KMS-11 (cell line): ENCODE measurements around the gene ATF4.

ENCODE experiments used
- H2AFZ ChIP-seq: fragments of 200-600 bp; sonication (generic); 2 replicates; pipeline ENCODE4 v1.6.1; 2016; ENCODE audit warnings: antibody characterized with exemption, mixed run types, low read depth
- H3K27ac ChIP-seq: fragments of 200-600 bp; sonication (generic); 2 replicates; pipeline ENCODE4 v1.6.1; 2016; ENCODE audit warnings: mild to moderate bottlenecking, mixed run types
- H3K27me3 ChIP-seq: fragments of 200-600 bp; sonication (generic); 2 replicates; pipeline ENCODE4 v1.6.1; 2017; ENCODE audit warnings: mild to moderate bottlenecking, low read depth, mixed run types, moderate library complexity; ENCODE audit not compliant: insufficient read depth
- H3K36me3 ChIP-seq: fragments of 200-600 bp; sonication (generic); 2 replicates; pipeline ENCODE4 v1.6.1; 2017; ENCODE audit warnings: mild to moderate bottlenecking, mixed run types; ENCODE audit not compliant: insufficient read depth
- H3K4me1 ChIP-seq: fragments of 200-600 bp; sonication (generic); 2 replicates; pipeline ENCODE4 v1.6.1; 2016; ENCODE audit warnings: mild to moderate bottlenecking, low read depth, mixed run types; ENCODE audit not compliant: poor library complexity, severe bottlenecking
- H3K4me2 ChIP-seq: fragments of 200-600 bp; sonication (generic); 2 replicates; pipeline ENCODE4 v1.7.0; 2016; ENCODE audit warnings: mild to moderate bottlenecking, mixed run types
- H3K4me3 ChIP-seq: fragments of 200-600 bp; sonication (generic); IDR thresholded peaks from 2 replicates; pipeline ENCODE4 v1.6.1; 2017; ENCODE audit warnings: low read depth, low read length, mixed read lengths; ENCODE audit not compliant: insufficient read depth
- H3K79me2 ChIP-seq: fragments of 200-600 bp; sonication (generic); 2 replicates; pipeline ENCODE4 v1.6.1; 2016; ENCODE audit warnings: low read depth, mixed run types; ENCODE audit not compliant: insufficient read depth
- H3K9ac ChIP-seq: fragments of 200-600 bp; sonication (generic); 2 replicates; pipeline ENCODE4 v1.6.1; 2016; ENCODE audit warnings: mild to moderate bottlenecking, mixed run types
- H4K20me1 ChIP-seq: fragments of 200-600 bp; sonication (generic); 2 replicates; pipeline ENCODE4 v1.6.1; 2016; ENCODE audit warnings: mild to moderate bottlenecking, mixed run types; ENCODE audit not compliant: insufficient read depth
- TF ChIP-seq, protein P1 (sequence below): fragments of 200-600 bp; sonication (generic); conservative IDR thresholded peaks from 2 replicates; pipeline ENCODE4 v1.6.1; 2017; ENCODE audit warnings: low read depth, mild to moderate bottlenecking, antibody characterized with exemption, low read length, moderate library complexity, mixed read lengths

Gene ATF4

GRCh38 chr22:39536711-39537110 is 16.3 kb downstream of the ATF4 start:
- Histone ChIP-seq H3K4me2 (no peak overlapping the region), H3K79me2 (peaks cover 6% of the 10 kb centered on the region; the same call in 1 of the 2 replicates), H4K20me1 (no peaks in the 10 kb centered on the region), H3K4me1 (peaks cover under 1% of the 10 kb centered on the region), H3K9ac (no peak overlapping the region), H3K4me3 (no peak overlapping the region), H3K36me3 (no peaks in the 10 kb centered on the region), H2AFZ (no peak overlapping the region), H3K27me3 (peaks cover 20% of the 10 kb centered on the region; the same call in 1 of the 2 replicates), H3K27ac (no peak overlapping the region)
- TF ChIP-seq, protein P1, sequence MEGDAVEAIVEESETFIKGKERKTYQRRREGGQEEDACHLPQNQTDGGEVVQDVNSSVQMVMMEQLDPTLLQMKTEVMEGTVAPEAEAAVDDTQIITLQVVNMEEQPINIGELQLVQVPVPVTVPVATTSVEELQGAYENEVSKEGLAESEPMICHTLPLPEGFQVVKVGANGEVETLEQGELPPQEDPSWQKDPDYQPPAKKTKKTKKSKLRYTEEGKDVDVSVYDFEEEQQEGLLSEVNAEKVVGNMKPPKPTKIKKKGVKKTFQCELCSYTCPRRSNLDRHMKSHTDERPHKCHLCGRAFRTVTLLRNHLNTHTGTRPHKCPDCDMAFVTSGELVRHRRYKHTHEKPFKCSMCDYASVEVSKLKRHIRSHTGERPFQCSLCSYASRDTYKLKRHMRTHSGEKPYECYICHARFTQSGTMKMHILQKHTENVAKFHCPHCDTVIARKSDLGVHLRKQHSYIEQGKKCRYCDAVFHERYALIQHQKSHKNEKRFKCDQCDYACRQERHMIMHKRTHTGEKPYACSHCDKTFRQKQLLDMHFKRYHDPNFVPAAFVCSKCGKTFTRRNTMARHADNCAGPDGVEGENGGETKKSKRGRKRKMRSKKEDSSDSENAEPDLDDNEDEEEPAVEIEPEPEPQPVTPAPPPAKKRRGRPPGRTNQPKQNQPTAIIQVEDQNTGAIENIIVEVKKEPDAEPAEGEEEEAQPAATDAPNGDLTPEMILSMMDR, result no peak

- H3K4me3 ChIP-seq, result no peak overlapping the region
- H4K20me1 ChIP-seq, result no peaks in the 10 kb centered on the region
- H3K4me1 ChIP-seq, result no peaks in the 10 kb centered on the region
- H3K4me2 ChIP-seq, result no peak overlapping the region
- H2AFZ ChIP-seq, result no peak overlapping the region
- H3K36me3 ChIP-seq, result no peaks in the 10 kb centered on the region
- H3K79me2 ChIP-seq, result no peaks in the 10 kb centered on the region
- H3K27me3 ChIP-seq, result peaks cover 30% of the 10 kb centered on the region; the same call in 1 of the 2 replicates
- H3K9ac ChIP-seq, result no peak overlapping the region
- TF ChIP-seq, protein P1, result no peak
- no peak overlapping the region for H3K27ac ChIP-seq
Observed at GRCh38 chr22:39537975-39538374, 17.6 kb downstream of the ATF4 start.

DNA sequence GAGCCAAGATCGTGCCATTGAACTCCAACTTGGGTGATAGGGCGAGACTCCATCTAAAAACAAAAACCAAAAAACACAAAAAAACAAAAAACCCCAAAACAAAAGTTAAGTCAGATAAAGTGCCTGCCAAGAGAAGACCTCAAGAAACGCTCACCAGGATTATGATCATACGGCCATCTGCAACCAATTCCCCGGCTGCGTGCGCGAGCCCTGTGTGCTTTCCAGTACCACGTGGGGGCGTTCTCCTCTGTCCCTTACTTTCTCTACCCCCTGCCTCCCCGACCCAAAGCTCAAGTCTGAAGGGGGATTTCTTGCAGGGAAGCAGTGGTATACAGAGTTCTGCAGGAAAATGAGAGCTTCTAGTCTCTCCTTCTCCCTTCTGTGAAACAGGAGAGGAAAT is 22.7 kb downstream of the ATF4 start:
- H3K36me3 ChIP-seq, result no peaks in the 10 kb centered on the region
- no peak overlapping the region for H3K4me2 ChIP-seq
- TF ChIP-seq, protein P1, result 0 out of 2 replicates have a peak, but pooled peaks have one; percentile 23
- no peaks in the 10 kb centered on the region for H3K79me2 ChIP-seq
- no peaks in the 10 kb centered on the region for H4K20me1 ChIP-seq
- H3K9ac ChIP-seq, result no peak overlapping the region
- H3K27me3 ChIP-seq, result peaks cover 72% of the 10 kb centered on the region; the same call in 1 of the 2 replicates
- no peak overlapping the region for H3K27ac ChIP-seq
- H3K4me3 ChIP-seq, result no peak overlapping the region
- no peaks in the 10 kb centered on the region for H3K4me1 ChIP-seq
- no peak overlapping the region for H2AFZ ChIP-seq

GRCh38 chr22:39545386-39546365 is 25.3 kb downstream of the ATF4 start:
- Histone ChIP-seq H4K20me1 (no peaks in the 10 kb centered on the region), H2AFZ (no peak overlapping the region), H3K27ac (no peak overlapping the region), H3K4me2 (no peak overlapping the region), H3K4me3 (no peak overlapping the region), H3K4me1 (no peaks in the 10 kb centered on the region), H3K27me3 (peaks cover 84% of the 10 kb centered on the region), H3K79me2 (no peaks in the 10 kb centered on the region), H3K9ac (no peak overlapping the region), H3K36me3 (no peaks in the 10 kb centered on the region)
- TF ChIP-seq, protein P1, result no peak
